H9 (cell line): ENCODE data around the gene SDK1. TPM values are rescaled to one million over a fixed set of nuclear protein-coding genes. Genes with fewer than 3 reads are reported as not detected.

Source experiments
- DNase-seq: peaks from one replicate; pipeline ENCODE4 v3.0.0-alpha.2; 2017
- H2AFZ ChIP-seq: one replicate; pipeline ENCODE4 v1.6.1; 2013; ENCODE audit warnings: mild to moderate bottlenecking, low read length, control low read depth, moderate library complexity
- H2AK5ac ChIP-seq: 2 replicates; pipeline ENCODE4 v1.6.1; 2013; ENCODE audit warnings: low read length, control low read depth, mixed read lengths; ENCODE audit not compliant: insufficient read length
- H2BK120ac ChIP-seq: one replicate; pipeline ENCODE4 v1.6.1; 2013; ENCODE audit warnings: low read depth, mild to moderate bottlenecking, low read length, control low read depth, inconsistent platforms; ENCODE audit not compliant: poor library complexity, severe bottlenecking
- H2BK12ac ChIP-seq: 2 replicates; pipeline ENCODE4 v1.6.1; 2013; ENCODE audit warnings: low read length, control low read depth, mixed read lengths, low read depth; ENCODE audit not compliant: insufficient read length
- H2BK15ac ChIP-seq: 2 replicates; pipeline ENCODE4 v1.6.1; 2013; ENCODE audit warnings: low read depth, low read length, control low read depth
- H2BK20ac ChIP-seq: one replicate; pipeline ENCODE4 v1.6.1; 2013; ENCODE audit warnings: low read depth, mild to moderate bottlenecking, low read length, control low read depth, inconsistent platforms; ENCODE audit not compliant: poor library complexity, severe bottlenecking
- H2BK5ac ChIP-seq: 2 replicates; pipeline ENCODE4 v1.6.1; 2013; ENCODE audit warnings: low read length, control low read depth, mixed read lengths; ENCODE audit not compliant: insufficient read length
- H3K14ac ChIP-seq: 2 replicates; pipeline ENCODE4 v1.6.1; 2013; ENCODE audit warnings: low read length, control low read depth; ENCODE audit not compliant: insufficient read depth
- H3K18ac ChIP-seq: 2 replicates; pipeline ENCODE4 v1.6.1; 2013; ENCODE audit warnings: low read depth, mild to moderate bottlenecking, mixed read lengths, low read length, control low read depth; ENCODE audit not compliant: insufficient read length
- H3K23ac ChIP-seq: 2 replicates; pipeline ENCODE4 v1.6.1; 2013; ENCODE audit warnings: low read length, control low read depth, mixed read lengths, low read depth; ENCODE audit not compliant: insufficient read length
- H3K23me2 ChIP-seq: 2 replicates; pipeline ENCODE4 v1.6.1; 2013; ENCODE audit warnings: low read depth, mild to moderate bottlenecking, mixed read lengths, low read length, control low read depth; ENCODE audit not compliant: insufficient read length, poor library complexity, severe bottlenecking
- H3K27ac ChIP-seq: 2 replicates; pipeline ENCODE4 v1.5.1; 2013; ENCODE audit warnings: low read length, control low read depth, mixed read lengths, low read depth; ENCODE audit not compliant: insufficient read length
- H3K27me3 ChIP-seq: 2 replicates; pipeline ENCODE4 v1.6.1; 2013; ENCODE audit warnings: low read length, control low read depth, inconsistent platforms; ENCODE audit not compliant: insufficient read depth
- H3K4ac ChIP-seq: 2 replicates; pipeline ENCODE4 v1.6.1; 2013; ENCODE audit warnings: low read depth, mild to moderate bottlenecking, control low read depth, inconsistent platforms, low read length, moderate library complexity
- H3K4me1 ChIP-seq: 2 replicates; pipeline ENCODE4 v1.6.1; 2013; ENCODE audit warnings: low read length, control low read depth, inconsistent platforms; ENCODE audit not compliant: insufficient read depth
- H3K4me2 ChIP-seq: 2 replicates; pipeline ENCODE4 v1.6.1; 2013; ENCODE audit warnings: low read length, control low read depth, mixed read lengths; ENCODE audit not compliant: insufficient read length, insufficient read depth
- H3K56ac ChIP-seq: 2 replicates; pipeline ENCODE4 v1.6.1; 2013; ENCODE audit warnings: low read depth, mild to moderate bottlenecking, mixed read lengths, low read length, control low read depth; ENCODE audit not compliant: insufficient read length
- H3K79me1 ChIP-seq: 2 replicates; pipeline ENCODE4 v1.6.1; 2013; ENCODE audit warnings: low read depth, mild to moderate bottlenecking, moderate library complexity, low read length, control low read depth, inconsistent platforms; ENCODE audit not compliant: insufficient read depth, poor library complexity, severe bottlenecking
- H3K79me2 ChIP-seq: 2 replicates; pipeline ENCODE4 v1.6.1; 2013; ENCODE audit warnings: low read length, control low read depth, inconsistent platforms; ENCODE audit not compliant: insufficient read depth
- H3K9ac ChIP-seq: 2 replicates; pipeline ENCODE4 v1.6.1; 2013; ENCODE audit warnings: low read length, control low read depth, mixed read lengths; ENCODE audit not compliant: insufficient read length; ENCODE audit errors: extremely low read depth
- H3K9me3 ChIP-seq: one replicate; pipeline ENCODE4 v1.6.1; 2013; ENCODE audit warnings: low read depth, low read length, inconsistent platforms; ENCODE audit not compliant: control insufficient read depth
- H3T11ph ChIP-seq: one replicate; pipeline ENCODE4 v1.6.1; 2013; ENCODE audit warnings: mild to moderate bottlenecking, low read length, control low read depth, inconsistent platforms
- H4K20me1 ChIP-seq: one replicate; pipeline ENCODE4 v1.6.1; 2013; ENCODE audit not compliant: control insufficient read depth, insufficient read length, insufficient read depth
- H4K5ac ChIP-seq: 2 replicates; pipeline ENCODE4 v1.6.1; 2013; ENCODE audit warnings: low read depth, mild to moderate bottlenecking, mixed read lengths, low read length, control low read depth; ENCODE audit not compliant: insufficient read length
- H4K8ac ChIP-seq: replicated peaks from 2 replicates; pipeline ENCODE4 v1.6.1; 2013; ENCODE audit warnings: low read length, control low read depth, mixed read lengths, low read depth; ENCODE audit not compliant: insufficient read length
- H4K91ac ChIP-seq: 2 replicates; pipeline ENCODE4 v1.6.1; 2013; ENCODE audit warnings: low read depth, mild to moderate bottlenecking, moderate library complexity, mixed read lengths, low read length, control low read depth; ENCODE audit not compliant: insufficient read length
- H3K27ac Mint-ChIP-seq, 3 experiments: 2 replicates in 2 of 3; 3 replicates in 1 of 3; pipeline ENCODE4 v1.8.0; 2020 to 2021; ENCODE audit warnings: mixed read lengths in 3 of 3, mild to moderate bottlenecking in 1 of 3, moderate library complexity in 1 of 3
- H3K27me3 Mint-ChIP-seq: 2 replicates; pipeline ENCODE4 v1.8.0; 2021; ENCODE audit warnings: low read depth, mild to moderate bottlenecking, moderate library complexity, mixed read lengths
- H3K36me3 Mint-ChIP-seq, 3 experiments: 2 replicates in 2 of 3; 3 replicates in 1 of 3; pipeline ENCODE4 v1.8.0; 2020 to 2021; ENCODE audit warnings: low read depth in 3 of 3, mixed read lengths in 3 of 3; ENCODE audit not compliant: insufficient read depth in 1 of 3
- H3K4me1 Mint-ChIP-seq, 2 experiments: 2 replicates each; pipeline ENCODE4 v1.8.0; 2020; ENCODE audit warnings: mixed read lengths in 2 of 2
- H3K4me3 Mint-ChIP-seq, 2 experiments: 2 replicates in 1 of 2; 3 replicates in 1 of 2; pipeline ENCODE4 v1.8.0; 2020 to 2021; ENCODE audit warnings: mild to moderate bottlenecking in 2 of 2, mixed read lengths in 2 of 2, moderate library complexity in 1 of 2
- H3K9me3 Mint-ChIP-seq, 2 experiments: 2 replicates in 1 of 2; 3 replicates in 1 of 2; pipeline ENCODE4 v1.8.0; 2020; ENCODE audit warnings: mild to moderate bottlenecking in 2 of 2, mixed read lengths in 2 of 2, moderate library complexity in 1 of 2
- CTCF ChIP-seq: fragments of 200-600 bp; sonication (generic); conservative IDR thresholded peaks from 3 replicates; pipeline ENCODE4 v1.8.0; 2021; ENCODE audit warnings: antibody characterized with exemption, mild to moderate bottlenecking
- WGBS: extraction: QIAGEN DNeasy Blood & Tissue Kit; methylation state at CpG from one replicate; pipeline ENCODE4 v1.1.7; 2013; ENCODE audit warnings: missing lambda C conversion rate, low lambda C conversion rate, mixed read lengths; ENCODE audit not compliant: insufficient read length; ENCODE audit errors: extremely low coverage; 5-methylcytosine and 5-hydroxymethylcytosine counted together
- total RNA-seq: library from RNA; stranded (reverse); gene quantifications from 2 replicates; pipeline ENCODE4 v1.2.1, GENCODE V29; 2021

SDK1 gene
- total RNA-seq, 1 experiment from 2014 or later: 8.7 TPM

- H3K18ac ChIP-seq: no peak overlapping the region
- no peak overlapping the region for H3K14ac ChIP-seq
- no peak overlapping the region for H3K23ac ChIP-seq
- H2AFZ ChIP-seq: no peak overlapping the region
- TF ChIP-seq CTCF: no peak
- no peak overlapping the region for H3K4me2 ChIP-seq
- no peaks in the 10 kb centered on the region for H3K23me2 ChIP-seq
- no peak overlapping the region for H2BK12ac ChIP-seq
- Mint-ChIP-seq H3K27me3 (no peaks in the 10 kb centered on the region), H3K36me3 (no peaks in the 10 kb centered on the region), H3K4me3 (no peak overlapping the region; a peak in 1 of 5 replicates), H3K4me1 (peaks cover 6 to 18% of the 10 kb centered on the region in 2 experiments; a peak in 2 of 4 replicates), H3K27ac (peak overlapping the region in 2 of 3 experiments; percentile 85 to 90; a peak in 6 of 7 replicates), H3K9me3 (no peaks in the 10 kb centered on the region)
- no peak overlapping the region for H4K91ac ChIP-seq
- H3K27me3 ChIP-seq: no peaks in the 10 kb centered on the region
- H3K27ac ChIP-seq: no peak overlapping the region
- no peaks in the 10 kb centered on the region for H3K79me2 ChIP-seq
- no peak overlapping the region for H2BK120ac ChIP-seq
- WGBS: no CpG with 5 or more reads among the region's 15 CpGs
- no peak overlapping the region for H3K9ac ChIP-seq
- no peaks in the 10 kb centered on the region for H4K20me1 ChIP-seq
- no peak overlapping the region for H4K8ac ChIP-seq
- H4K5ac ChIP-seq: no peak overlapping the region
- no peak overlapping the region for H3K56ac ChIP-seq
- H3K79me1 ChIP-seq: no peaks in the 10 kb centered on the region
- no peak overlapping the region for H2BK5ac ChIP-seq
- no peak overlapping the region for H2AK5ac ChIP-seq
- no peaks in the 10 kb centered on the region for H3K4me1 ChIP-seq
- H3T11ph ChIP-seq: no peak overlapping the region
- no peak for DNase-seq
- no peak overlapping the region for H3K4ac ChIP-seq
- no peaks in the 10 kb centered on the region for H3K9me3 ChIP-seq
- no peak overlapping the region for H2BK15ac ChIP-seq
- H2BK20ac ChIP-seq: no peak overlapping the region
Measured at GRCh38 chr7:4196121-4196819, 895.2 kb downstream of the SDK1 start.
